HAP-1 (cell line): ENCODE results near the gene ADAMTSL4.

ENCODE experiments used
- DNase-seq, 2 experiments: peaks; one replicate each; pipeline ENCODE4 v3.0.0-alpha.2; 2016 to 2020; ENCODE audit warnings: low spot score in 2 of 2
- H3K27me3 ChIP-seq: fragments of 250-450 bp; sonication (Bioruptor Pico); 2 replicates; pipeline ENCODE4 v1.5.1; 2020; ENCODE audit warnings: low read depth, mild to moderate bottlenecking, moderate library complexity
- H3K36me3 ChIP-seq: fragments of 250-450 bp; sonication (Bioruptor Pico); replicated peaks from 2 replicates; pipeline ENCODE4 v1.5.1; 2020; ENCODE audit warnings: mild to moderate bottlenecking
- H3K4me1 ChIP-seq: fragments of 250-450 bp; sonication (Bioruptor Pico); 2 replicates; pipeline ENCODE4 v1.5.1; 2020; ENCODE audit warnings: mild to moderate bottlenecking
- H3K4me3 ChIP-seq: fragments of 250-450 bp; sonication (Bioruptor Pico); 2 replicates; pipeline ENCODE4 v1.5.1; 2020; ENCODE audit warnings: mild to moderate bottlenecking, moderate library complexity
- H3K9me3 ChIP-seq: fragments of 250-450 bp; sonication (Bioruptor Pico); 2 replicates; pipeline ENCODE4 v1.5.1; 2020; ENCODE audit warnings: mild to moderate bottlenecking, moderate library complexity
- in situ Hi-C: fragments of 300-500 bp; cut with MboI; formaldehyde crosslinking; loops from 3 replicates; pipeline ENCODE4 v1.14.3; 2020; ENCODE audit warnings: low sequenced_read_pairs, inconsistent platforms, mixed read lengths

The ADAMTSL4 gene

GRCh38 chr1:150544204-150544603 is 5.0 kb upstream of the ADAMTSL4 start:
- Histone ChIP-seq H3K36me3 (no peaks in the 10 kb centered on the region), H3K9me3 (no peaks in the 10 kb centered on the region), H3K4me3 (no peak overlapping the region), H3K4me1 (peaks cover 9% of the 10 kb centered on the region), H3K27me3 (no peaks in the 10 kb centered on the region)
- in situ Hi-C loops: no loop called here
- no peak for DNase-seq

GRCh38 chr1:150545486-150546032 is 3.6 kb upstream of the ADAMTSL4 start:
- no peaks in the 10 kb centered on the region for H3K9me3 ChIP-seq
- no peak for DNase-seq
- no peaks in the 10 kb centered on the region for H3K36me3 ChIP-seq
- no peaks in the 10 kb centered on the region for H3K27me3 ChIP-seq
- no peak overlapping the region for H3K4me3 ChIP-seq
- in situ Hi-C loops: no loop called here
- H3K4me1 ChIP-seq: peaks cover 9% of the 10 kb centered on the region

GRCh38 chr1:150546294-150546937 is 2.8 kb upstream of the ADAMTSL4 start:
- Histone ChIP-seq H3K9me3 (no peaks in the 10 kb centered on the region), H3K27me3 (no peaks in the 10 kb centered on the region), H3K4me3 (no peak overlapping the region), H3K4me1 (peaks cover 9% of the 10 kb centered on the region), H3K36me3 (no peaks in the 10 kb centered on the region)
- in situ Hi-C loops: no loop called here
- DNase-seq: no peak

GRCh38 chr1:150548324-150548631 is 930 bp upstream of the ADAMTSL4 start:
- in situ Hi-C loops: no loop called here
- DNase-seq: no peak
- Histone ChIP-seq H3K9me3 (no peaks in the 10 kb centered on the region), H3K27me3 (no peaks in the 10 kb centered on the region), H3K4me3 (peak overlapping the region; percentile 39), H3K4me1 (peaks cover 9% of the 10 kb centered on the region), H3K36me3 (no peaks in the 10 kb centered on the region)

- peak overlapping the region; percentile 39 for H3K4me3 ChIP-seq
- DNase-seq: peak in 1 of 2 experiments; percentile 35
- H3K4me1 ChIP-seq: peaks cover 6% of the 10 kb centered on the region
- in situ Hi-C loops: no loop called here
- H3K36me3 ChIP-seq: no peaks in the 10 kb centered on the region
- H3K9me3 ChIP-seq: no peaks in the 10 kb centered on the region
- no peaks in the 10 kb centered on the region for H3K27me3 ChIP-seq
These were observed 451 bp downstream of the ADAMTSL4 start for GRCh38 chr1:150549496-150550221.

- DNase-seq: no peak
- no peaks in the 10 kb centered on the region for H3K36me3 ChIP-seq
- no peaks in the 10 kb centered on the region for H3K9me3 ChIP-seq
- H3K4me3 ChIP-seq: no peak overlapping the region
- H3K4me1 ChIP-seq: peaks cover 6% of the 10 kb centered on the region
- no peaks in the 10 kb centered on the region for H3K27me3 ChIP-seq
- in situ Hi-C loops: no loop called here
These were observed 1.2 kb downstream of the ADAMTSL4 start for GRCh38 chr1:150550222-150551050.

GRCh38 chr1:150551051-150551783 is 2.0 kb downstream of the ADAMTSL4 start:
- H3K9me3 ChIP-seq: no peaks in the 10 kb centered on the region
- in situ Hi-C loops: no loop called here
- H3K27me3 ChIP-seq: no peaks in the 10 kb centered on the region
- DNase-seq: no peak
- no peaks in the 10 kb centered on the region for H3K36me3 ChIP-seq
- no peak overlapping the region for H3K4me3 ChIP-seq
- peaks cover 6% of the 10 kb centered on the region for H3K4me1 ChIP-seq

GRCh38 chr1:150551784-150552127 is 2.5 kb downstream of the ADAMTSL4 start:
- in situ Hi-C loops: no loop called here
- H3K4me1 ChIP-seq: peaks cover 6% of the 10 kb centered on the region

GRCh38 chr1:150552128-150552910 is 3.1 kb downstream of the ADAMTSL4 start:
- in situ Hi-C loops: no loop called here
- DNase-seq: peak in 1 of 2 experiments; percentile 14
- Histone ChIP-seq H3K36me3 (no peaks in the 10 kb centered on the region), H3K27me3 (no peaks in the 10 kb centered on the region), H3K4me3 (no peak overlapping the region), H3K4me1 (peaks cover 6% of the 10 kb centered on the region), H3K9me3 (no peaks in the 10 kb centered on the region)

More at GRCh38 chr1:150551784-150552127, 2.5 kb downstream of the ADAMTSL4 start:
- DNase-seq: no peak
- Histone ChIP-seq H3K4me3 (no peak overlapping the region), H3K9me3 (no peaks in the 10 kb centered on the region), H3K27me3 (no peaks in the 10 kb centered on the region), H3K36me3 (no peaks in the 10 kb centered on the region)

- no peak for DNase-seq
- Histone ChIP-seq H3K9me3 (no peaks in the 10 kb centered on the region), H3K4me1 (peaks cover 6% of the 10 kb centered on the region), H3K36me3 (no peaks in the 10 kb centered on the region), H3K4me3 (no peak overlapping the region), H3K27me3 (no peaks in the 10 kb centered on the region)
- in situ Hi-C loops: no loop called here
These were observed 3.7 kb downstream of the ADAMTSL4 start for GRCh38 chr1:150552911-150553289.

GRCh38 chr1:150553392-150554085 is 4.3 kb downstream of the ADAMTSL4 start:
- Histone ChIP-seq H3K4me1 (peaks cover 2% of the 10 kb centered on the region), H3K9me3 (no peaks in the 10 kb centered on the region), H3K36me3 (no peaks in the 10 kb centered on the region), H3K27me3 (no peaks in the 10 kb centered on the region), H3K4me3 (no peak overlapping the region)
- no peak for DNase-seq
- in situ Hi-C loops: no loop called here

GRCh38 chr1:150554086-150554452 is 4.9 kb downstream of the ADAMTSL4 start:
- Histone ChIP-seq H3K9me3 (no peaks in the 10 kb centered on the region), H3K4me3 (no peak overlapping the region), H3K27me3 (no peaks in the 10 kb centered on the region), H3K4me1 (no peaks in the 10 kb centered on the region), H3K36me3 (no peaks in the 10 kb centered on the region)
- in situ Hi-C loops: no loop called here
- DNase-seq: no peak
